Measurements from ENCODE around the gene DARS1.
A peak's percentile ranks its signal among the peaks of the same experiment; 100 is the strongest.

The DARS1 gene

DNA sequence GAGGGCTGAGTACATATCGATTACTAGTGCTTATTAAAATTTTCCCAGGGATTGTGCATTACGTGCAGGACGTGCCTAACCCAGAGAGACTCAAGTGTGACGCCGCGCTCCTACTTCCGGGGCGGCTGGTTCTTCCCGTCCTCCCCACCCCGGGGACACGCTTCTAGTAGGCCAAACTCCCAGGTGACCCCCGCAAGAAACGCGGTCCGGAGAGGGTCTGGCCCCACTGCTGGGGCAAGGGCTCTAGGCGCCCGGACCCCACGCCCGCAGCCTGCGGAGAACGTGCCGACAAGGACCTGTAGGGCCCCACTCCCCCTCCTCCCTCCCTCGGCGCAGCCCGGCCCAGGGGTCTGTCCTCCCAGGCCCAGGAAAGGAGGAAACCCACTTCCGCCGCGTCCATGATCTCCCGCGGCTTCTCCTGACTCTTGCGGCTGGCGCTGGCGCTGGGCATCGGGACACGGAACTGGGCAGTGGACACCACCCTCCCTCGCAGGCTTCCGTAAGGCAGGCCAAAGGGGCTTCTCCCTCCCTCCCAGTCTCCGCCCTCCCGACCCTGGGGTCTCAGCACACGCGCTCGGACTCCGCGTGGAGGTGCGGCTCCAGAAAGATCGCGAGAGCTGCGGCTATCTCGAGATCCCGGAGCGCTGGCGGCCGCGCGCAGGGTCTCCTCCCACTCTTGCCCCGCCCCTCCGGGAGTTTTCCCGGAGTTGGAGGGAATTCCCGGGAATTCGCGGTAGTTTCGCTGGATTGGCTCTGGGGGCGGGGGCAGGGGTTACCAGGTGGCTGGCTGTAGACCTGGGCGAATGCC is at the start of gene DARS1:
Gene DARS1, minus strand, starts transcription at position 609 of the 808 bp plus-strand sequence. Its CDS starts 158 bp downstream, at position 451.
- DNase-seq, result peak; percentile 62

DNA sequence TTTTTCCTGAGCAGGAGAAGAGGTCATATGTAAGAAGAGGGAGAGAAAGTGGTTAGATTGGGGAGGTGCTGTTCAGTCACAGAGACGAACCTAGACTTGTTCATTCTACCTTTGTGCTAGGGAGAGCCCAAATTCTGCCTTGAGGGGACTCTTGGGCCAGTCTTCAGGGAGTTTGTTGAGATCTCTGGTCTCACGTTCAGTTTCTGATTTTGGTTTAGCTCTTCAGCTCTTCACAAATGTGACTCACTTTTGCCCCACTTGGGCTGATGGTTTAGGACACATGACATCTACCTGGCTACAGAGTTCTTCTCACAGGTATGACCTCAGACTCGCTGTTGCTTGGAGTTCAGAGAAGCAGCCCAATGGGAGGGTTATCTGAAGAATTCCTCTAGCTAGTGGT is 49.2 kb upstream of the DARS1 start:
- DNase-seq, result no peak

GRCh38 chr2:136032817-136033535 is 47.5 kb upstream of the DARS1 start:
- no peak for DNase-seq

- no peak for DNase-seq
Observed at GRCh38 chr2:136032192-136032591, 46.8 kb upstream of the DARS1 start.

DNA sequence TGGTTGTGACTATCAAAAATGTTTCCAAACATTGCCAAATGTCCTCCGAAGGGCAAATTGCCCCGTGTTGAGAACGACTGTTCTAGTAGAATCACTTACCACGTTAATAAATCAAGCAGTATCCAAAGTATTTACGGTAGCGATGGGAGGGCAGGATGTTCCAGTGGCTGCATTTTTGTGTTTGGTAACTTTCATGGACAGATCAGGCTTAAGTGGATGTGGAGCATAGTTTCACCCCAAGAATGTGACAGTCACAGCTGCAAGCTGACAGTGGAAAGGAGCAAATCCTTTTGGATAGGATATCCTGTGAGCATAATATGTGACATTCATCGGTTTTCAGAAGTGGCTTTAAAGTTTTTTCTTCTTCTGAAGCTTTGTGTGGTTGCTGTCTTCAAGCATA is 46.3 kb upstream of the DARS1 start:
- no peak for DNase-seq

DNA sequence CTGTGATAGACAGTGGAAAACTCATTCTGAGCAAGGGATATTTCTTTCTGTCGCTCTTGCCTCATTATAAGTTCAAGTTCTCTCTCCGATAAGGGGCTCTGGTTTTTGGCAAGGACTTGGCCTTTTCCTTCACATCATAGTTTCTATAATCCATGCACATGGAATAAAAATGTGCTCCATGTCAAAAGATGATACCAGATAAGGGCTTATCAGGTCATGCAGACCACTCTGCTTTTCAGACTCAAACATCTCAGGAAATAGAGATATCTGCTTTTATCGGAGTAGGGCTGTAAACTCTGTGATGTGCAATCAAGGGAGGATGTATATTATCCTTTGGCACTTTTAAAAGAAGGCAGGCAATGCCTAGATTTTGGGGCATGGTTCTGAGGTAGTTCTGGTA is 45.0 kb upstream of the DARS1 start:
- DNase-seq, result no peak

DNA sequence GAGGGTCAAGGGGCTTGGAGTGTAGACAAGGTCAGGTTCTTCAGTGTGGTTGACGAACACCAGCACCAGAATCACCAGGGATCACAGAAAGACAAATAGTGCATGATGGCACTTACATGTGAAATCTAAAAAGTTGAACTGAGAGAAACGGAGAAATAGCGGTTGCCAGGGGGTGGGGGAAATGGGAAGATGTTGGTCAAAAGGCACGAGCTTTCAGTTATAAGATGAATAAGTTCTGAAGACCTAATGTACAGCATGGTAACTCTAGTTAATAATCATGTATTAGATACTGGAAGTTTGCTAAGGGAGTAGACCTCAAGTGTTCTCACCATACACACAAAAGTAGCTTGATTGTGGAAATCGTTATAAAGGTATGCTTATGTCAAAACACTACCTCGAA is 43.7 kb upstream of the DARS1 start:
- DNase-seq, result no peak

DNA sequence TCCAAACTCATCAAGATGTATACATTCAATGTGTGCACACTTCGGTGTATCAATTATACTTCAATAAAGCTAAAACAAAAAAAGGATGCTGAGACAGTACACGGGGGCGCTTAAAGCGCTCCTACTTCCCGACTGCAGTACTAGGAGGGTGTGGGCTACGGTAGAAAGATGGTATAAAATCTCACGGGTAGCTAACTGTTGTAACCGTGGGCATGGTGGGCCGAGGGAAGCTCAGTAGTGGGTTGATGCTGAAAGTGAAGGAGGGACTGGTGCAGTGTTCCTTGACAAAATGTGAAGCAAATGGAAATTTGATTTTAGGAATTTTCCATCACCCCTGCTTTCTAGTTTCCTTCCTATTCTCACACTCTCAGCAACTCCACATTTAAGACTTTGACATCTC is 42.6 kb upstream of the DARS1 start:
- no peak for DNase-seq

DNA sequence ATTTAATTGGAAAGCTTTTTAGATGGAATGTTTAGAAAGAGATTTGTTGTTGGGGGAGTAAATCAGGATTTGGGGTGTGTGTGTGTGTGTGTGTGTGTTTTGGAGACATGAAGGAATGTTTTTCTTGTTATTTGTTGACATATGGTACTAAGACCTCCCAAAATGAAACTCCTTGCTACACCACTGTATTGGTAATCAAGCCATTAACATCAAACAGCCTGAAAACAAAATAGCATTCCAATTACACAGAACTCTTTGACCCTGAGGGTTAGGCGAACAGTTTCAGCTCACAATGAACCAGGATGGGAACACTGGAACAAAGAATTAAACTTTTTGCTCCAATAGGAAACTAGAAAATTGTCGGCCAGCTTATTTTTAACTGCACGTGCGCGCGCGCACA is 41.7 kb upstream of the DARS1 start:
- no peak for DNase-seq

- DNase-seq, result no peak
Observed at GRCh38 chr2:136025057-136025973, 39.9 kb upstream of the DARS1 start.

- DNase-seq, result no peak
Observed at GRCh38 chr2:136024616-136025015, 39.2 kb upstream of the DARS1 start.

- DNase-seq, result no peak
Observed at GRCh38 chr2:136024185-136024584, 38.8 kb upstream of the DARS1 start.

- no peak for DNase-seq
Observed at GRCh38 chr2:136023416-136023815, 38.0 kb upstream of the DARS1 start.

DNA sequence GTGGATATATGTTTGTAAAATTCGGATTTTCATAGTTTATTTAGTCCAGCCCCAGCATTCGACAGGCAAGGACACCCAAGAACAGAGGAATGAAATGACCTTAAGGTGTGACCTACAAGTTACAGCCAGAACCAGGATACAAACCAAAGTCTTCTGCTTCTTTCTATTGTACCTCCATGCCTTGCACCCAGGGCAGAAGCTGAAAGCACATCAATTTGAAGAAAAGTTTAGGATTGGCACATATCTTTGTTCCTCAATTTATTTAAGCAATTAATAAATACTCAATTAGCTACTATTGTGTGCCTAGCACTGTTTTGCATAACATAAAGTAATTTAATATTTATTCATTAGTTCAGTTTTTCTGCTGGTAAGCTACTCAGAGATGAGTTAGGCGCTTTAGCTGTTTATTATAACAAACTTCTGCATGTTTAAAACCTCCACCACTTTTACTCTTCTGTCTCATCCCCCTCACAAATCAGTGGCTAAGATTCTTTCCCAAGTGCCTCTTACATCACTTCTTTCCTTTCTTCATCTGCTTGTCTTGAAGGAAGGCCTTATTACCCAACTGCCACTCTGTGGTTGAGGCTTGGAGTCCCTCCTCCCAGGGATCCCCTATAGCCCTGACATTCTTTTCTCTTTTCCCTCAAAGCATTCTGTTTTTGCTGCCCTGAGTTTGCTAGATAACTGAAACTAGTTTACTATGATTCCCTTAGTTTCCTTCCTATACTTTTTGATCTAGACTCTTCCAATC is 37.1 kb upstream of the DARS1 start:
- DNase-seq, result no peak

- no peak for DNase-seq
Observed at GRCh38 chr2:136021976-136022375, 36.5 kb upstream of the DARS1 start.

- no peak for DNase-seq
Observed at GRCh38 chr2:136021406-136021805, 36.0 kb upstream of the DARS1 start.

GRCh38 chr2:136020831-136021230 is 35.4 kb upstream of the DARS1 start:
- DNase-seq, result no peak

DNA sequence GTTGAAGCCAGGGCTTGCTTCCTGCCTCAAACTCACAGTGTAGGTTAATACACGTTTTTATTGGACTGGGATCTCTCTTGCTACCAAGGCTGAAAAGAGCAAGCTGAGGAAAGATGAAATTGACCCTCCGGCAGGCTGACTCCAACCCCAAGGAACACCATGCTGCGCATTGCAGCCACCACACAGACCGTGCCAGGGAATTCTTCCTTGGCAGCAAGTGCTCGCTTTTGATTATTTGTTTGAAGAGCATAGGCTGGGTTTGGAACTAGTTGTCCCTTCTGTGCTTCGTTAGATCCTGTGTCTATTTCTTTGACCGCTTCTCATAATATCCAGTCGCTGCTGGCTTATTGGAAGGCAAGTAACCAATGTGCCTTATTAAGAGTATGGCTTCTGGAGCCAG is 34.4 kb upstream of the DARS1 start:
- no peak for DNase-seq

DNA sequence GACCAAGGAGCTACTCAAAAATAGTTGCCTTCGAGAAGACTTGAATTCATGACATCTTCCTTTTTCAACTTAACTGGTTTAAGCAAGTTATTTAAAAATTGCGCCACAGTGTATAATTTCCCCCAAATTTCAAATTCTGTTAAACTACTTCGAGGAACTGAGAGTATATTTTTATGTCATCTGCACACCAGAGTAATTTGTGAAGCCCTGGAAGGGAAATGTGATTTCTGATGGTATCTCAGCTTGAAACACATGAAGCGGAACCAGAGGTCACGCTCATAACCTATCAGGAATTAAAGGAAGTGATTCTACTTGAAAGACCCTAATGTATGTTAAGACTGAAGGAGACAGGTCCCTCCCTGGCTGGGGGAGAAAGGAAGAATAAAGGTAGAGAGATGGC is 33.9 kb upstream of the DARS1 start:
- no peak for DNase-seq

GRCh38 chr2:136017786-136018185 is 32.4 kb upstream of the DARS1 start:
- no peak for DNase-seq

DNA sequence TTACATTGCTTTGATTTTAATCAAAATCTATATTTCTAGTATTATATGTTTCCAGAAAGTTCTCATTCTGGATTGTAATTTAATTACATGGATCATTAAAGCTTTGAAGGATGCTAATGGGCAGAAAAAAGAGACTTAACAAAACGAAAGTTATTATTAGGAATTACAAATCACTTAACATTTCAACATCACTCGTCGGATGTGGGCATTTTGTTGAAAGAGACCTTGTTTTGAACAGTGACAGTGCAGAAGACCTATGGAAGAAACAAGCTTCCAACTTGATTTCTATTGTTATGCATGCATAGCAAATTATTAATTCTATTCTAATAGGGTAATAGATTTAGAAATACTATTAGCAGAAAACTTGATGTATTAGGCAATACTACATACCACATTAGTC is 31.4 kb upstream of the DARS1 start:
- DNase-seq, result no peak

GRCh38 chr2:136016427-136016826 is 31.0 kb upstream of the DARS1 start:
- no peak for DNase-seq

GRCh38 chr2:136015699-136016098 is 30.3 kb upstream of the DARS1 start:
- DNase-seq, result no peak
